ENCODE measurements around the gene CNGA4. TPM values are rescaled to one million over a fixed set of nuclear protein-coding genes. Genes with fewer than 3 reads are reported as not detected.

Gene CNGA4
- total and polyA plus RNA-seq, 8 donors: 0.45 to 2.5 (median 1.6) TPM; not detected in 1

- ATAC-seq: no peak
- Histone ChIP-seq H3K4me3 (no peak overlapping the region), H3K27me3 (no peaks in the 10 kb centered on the region), H3K4me1 (peaks cover 0 to 80% of the 10 kb centered on the region in 2 donors), H3K9me3 (no peaks in the 10 kb centered on the region), H3K27ac (peak overlapping the region in 1 of 2 donors; percentile 60), H3K36me3 (no peaks in the 10 kb centered on the region)
- no peak for DNase-seq
- TF ChIP-seq, protein P1, sequence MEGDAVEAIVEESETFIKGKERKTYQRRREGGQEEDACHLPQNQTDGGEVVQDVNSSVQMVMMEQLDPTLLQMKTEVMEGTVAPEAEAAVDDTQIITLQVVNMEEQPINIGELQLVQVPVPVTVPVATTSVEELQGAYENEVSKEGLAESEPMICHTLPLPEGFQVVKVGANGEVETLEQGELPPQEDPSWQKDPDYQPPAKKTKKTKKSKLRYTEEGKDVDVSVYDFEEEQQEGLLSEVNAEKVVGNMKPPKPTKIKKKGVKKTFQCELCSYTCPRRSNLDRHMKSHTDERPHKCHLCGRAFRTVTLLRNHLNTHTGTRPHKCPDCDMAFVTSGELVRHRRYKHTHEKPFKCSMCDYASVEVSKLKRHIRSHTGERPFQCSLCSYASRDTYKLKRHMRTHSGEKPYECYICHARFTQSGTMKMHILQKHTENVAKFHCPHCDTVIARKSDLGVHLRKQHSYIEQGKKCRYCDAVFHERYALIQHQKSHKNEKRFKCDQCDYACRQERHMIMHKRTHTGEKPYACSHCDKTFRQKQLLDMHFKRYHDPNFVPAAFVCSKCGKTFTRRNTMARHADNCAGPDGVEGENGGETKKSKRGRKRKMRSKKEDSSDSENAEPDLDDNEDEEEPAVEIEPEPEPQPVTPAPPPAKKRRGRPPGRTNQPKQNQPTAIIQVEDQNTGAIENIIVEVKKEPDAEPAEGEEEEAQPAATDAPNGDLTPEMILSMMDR (IDR thresholded peaks at IDR 0.05): no peak
- intact Hi-C loops (cut with DNase I): no loop called here
Measured at GRCh38 chr11:6229911-6230310, 9.0 kb upstream of the CNGA4 start.

DNA sequence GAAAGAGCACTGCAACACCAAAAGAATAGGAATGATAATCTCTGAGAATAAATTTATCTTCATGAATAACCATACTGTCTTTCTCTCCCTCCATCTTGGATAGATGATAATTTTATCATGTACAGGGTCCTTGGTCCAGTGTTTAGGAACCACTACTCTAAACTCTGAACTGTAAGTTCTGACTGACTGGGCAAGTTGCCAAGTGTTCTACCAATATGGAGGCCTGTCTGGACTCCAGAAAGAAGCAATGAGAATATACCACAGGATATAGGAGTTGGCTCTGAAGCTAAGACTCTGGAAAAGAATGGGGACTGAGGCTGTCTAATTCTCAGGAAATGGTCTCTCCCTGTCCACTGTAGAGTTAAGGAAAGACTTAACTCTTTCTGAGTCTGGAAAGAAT, 6.0 kb upstream of the CNGA4 start:
- intact Hi-C loops (cut with DNase I): no loop called here
- H3K4me3 ChIP-seq: peak overlapping the region in 1 of 2 donors; percentile 88

DNA sequence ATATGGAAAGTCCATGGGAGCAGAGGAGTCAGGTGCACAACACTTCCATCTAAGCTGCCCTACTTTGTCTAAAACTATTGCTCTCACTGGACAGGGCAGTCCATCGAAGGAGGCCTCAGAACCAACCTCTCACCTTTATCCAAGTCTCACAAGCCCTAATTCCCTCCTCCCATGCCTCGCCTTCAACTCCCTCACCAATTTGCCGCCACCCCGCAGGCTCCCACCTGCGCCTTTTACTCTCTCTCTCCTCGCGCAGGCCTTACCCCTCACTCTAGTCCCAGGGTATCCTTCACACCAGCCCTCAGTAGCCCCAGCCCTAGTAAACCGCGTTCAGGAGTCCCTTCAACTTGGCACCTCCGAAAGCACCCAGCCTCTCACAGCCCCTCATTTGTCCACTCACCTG, 4.9 kb upstream of the CNGA4 start:
- peak; percentile 1 for ATAC-seq
- TF ChIP-seq, protein P1 (IDR thresholded peaks at IDR 0.05): no peak
- no peaks in the 10 kb centered on the region for H3K36me3 ChIP-seq
- no peaks in the 10 kb centered on the region for H3K9me3 ChIP-seq
- peak in 1 of 4 donors; percentile 25 for DNase-seq
- H3K27ac ChIP-seq: peak overlapping the region; percentile 80 to 85
- intact Hi-C loops (cut with DNase I): no loop called here
- no peaks in the 10 kb centered on the region for H3K27me3 ChIP-seq
- H3K4me3 ChIP-seq: peak overlapping the region; percentile 57 to 88
- H3K4me1 ChIP-seq: peaks cover 0 to 56% of the 10 kb centered on the region in 2 donors

More for the DNA sequence above, 6.0 kb upstream of the CNGA4 start:
- TF ChIP-seq, protein P1 (IDR thresholded peaks at IDR 0.05): no peak
- DNase-seq (no peak), ATAC-seq (no peak)
- Histone ChIP-seq H3K27me3 (no peaks in the 10 kb centered on the region), H3K4me1 (peaks cover 0 to 57% of the 10 kb centered on the region in 2 donors), H3K9me3 (no peaks in the 10 kb centered on the region), H3K36me3 (no peaks in the 10 kb centered on the region), H3K27ac (no peak overlapping the region)

- peak; percentile 96 for ATAC-seq
- intact Hi-C loops (cut with DNase I): no loop called here
Measured at GRCh38 chr11:6234387-6235107, 4.3 kb upstream of the CNGA4 start, which contains the start of gene FHIP1B. FHIP1B (minus strand) TSS chr11:6234636; CDS start chr11:6224516, 10,120 bp downstream.

GRCh38 chr11:6237266-6237665, 1.6 kb upstream of the CNGA4 start:
- intact Hi-C loops (cut with DNase I): no loop called here
- no peaks in the 10 kb centered on the region for H3K36me3 ChIP-seq
- TF ChIP-seq, protein P1 (IDR thresholded peaks at IDR 0.05): no peak

More at GRCh38 chr11:6234387-6235107, 4.3 kb upstream of the CNGA4 start, which contains the start of gene FHIP1B:
- no peaks in the 10 kb centered on the region for H3K27me3 ChIP-seq
- H3K9me3 ChIP-seq: no peaks in the 10 kb centered on the region
- H3K4me1 ChIP-seq: peaks cover 0 to 51% of the 10 kb centered on the region in 2 donors
- TF ChIP-seq, protein P1 (IDR thresholded peaks at IDR 0.05): peak in 1 of 2 donors; percentile 33
- no peaks in the 10 kb centered on the region for H3K36me3 ChIP-seq
- DNase-seq: peak; percentile 100
- peak within 1 kb of the TSS; percentile 64 to 88 for H3K4me3 ChIP-seq
- peak within 1 kb of the TSS; percentile 84 to 87 for H3K27ac ChIP-seq

More at GRCh38 chr11:6237266-6237665, 1.6 kb upstream of the CNGA4 start:
- Histone ChIP-seq H3K4me3 (no peak overlapping the region), H3K9me3 (no peaks in the 10 kb centered on the region), H3K4me1 (peaks cover 0 to 36% of the 10 kb centered on the region in 2 donors), H3K27me3 (no peaks in the 10 kb centered on the region), H3K27ac (no peak overlapping the region)
- ATAC-seq (no peak), DNase-seq (no peak)

Data from left lung (tissue), 10 donors.